ENCODE data around the gene CAPN9.
"Not testable (repeated sequence)": the region's sequence is repeated elsewhere in the genome, so short reads cannot be mapped to it uniquely, and the experiment has no call there.

CAPN9 gene

DNA sequence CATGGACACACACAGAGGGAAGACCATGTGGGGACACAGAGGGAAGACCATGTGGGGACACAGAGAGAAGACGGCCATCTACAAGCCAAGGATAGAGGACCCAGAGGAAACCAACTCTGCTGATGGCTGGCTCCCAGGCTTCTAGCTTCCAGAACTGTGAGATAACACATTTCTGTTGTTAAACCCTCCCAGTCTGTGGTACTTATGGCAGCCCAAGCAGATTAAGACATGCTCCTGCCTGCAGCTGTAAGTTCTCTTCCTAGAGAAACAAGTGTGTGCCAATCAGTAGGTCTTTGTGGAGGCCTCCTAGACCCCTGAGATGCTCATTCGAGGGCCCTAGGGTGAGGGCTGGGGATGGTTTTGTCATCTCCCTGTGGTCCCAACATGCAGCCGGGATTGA, 35.9 kb upstream of the CAPN9 start:
- no peak for DNase-seq

DNA sequence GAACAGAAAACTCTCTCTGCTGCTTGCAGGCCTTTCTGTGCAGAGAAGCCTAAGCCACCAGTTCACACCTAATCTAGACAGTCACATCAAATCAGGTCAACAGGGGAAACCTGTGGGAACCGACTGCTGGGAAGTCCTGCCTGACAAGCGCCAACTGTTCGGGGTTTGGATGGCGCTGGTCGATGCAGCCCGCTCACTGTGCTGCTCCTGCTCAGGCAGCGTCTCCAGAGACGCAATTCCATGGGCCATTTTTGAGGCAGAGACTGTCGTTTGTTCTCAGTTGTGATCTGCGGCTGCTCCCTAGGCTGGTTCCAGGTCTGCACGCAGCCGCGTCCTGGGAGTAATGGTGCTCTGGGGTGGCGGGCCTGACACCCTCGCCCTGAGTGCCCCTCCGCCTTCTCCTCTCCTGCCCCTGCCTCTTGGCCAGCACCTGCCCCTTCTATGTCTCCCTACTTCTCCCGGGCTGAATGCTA, 34.7 kb upstream of the CAPN9 start:
- no peak for DNase-seq

DNA sequence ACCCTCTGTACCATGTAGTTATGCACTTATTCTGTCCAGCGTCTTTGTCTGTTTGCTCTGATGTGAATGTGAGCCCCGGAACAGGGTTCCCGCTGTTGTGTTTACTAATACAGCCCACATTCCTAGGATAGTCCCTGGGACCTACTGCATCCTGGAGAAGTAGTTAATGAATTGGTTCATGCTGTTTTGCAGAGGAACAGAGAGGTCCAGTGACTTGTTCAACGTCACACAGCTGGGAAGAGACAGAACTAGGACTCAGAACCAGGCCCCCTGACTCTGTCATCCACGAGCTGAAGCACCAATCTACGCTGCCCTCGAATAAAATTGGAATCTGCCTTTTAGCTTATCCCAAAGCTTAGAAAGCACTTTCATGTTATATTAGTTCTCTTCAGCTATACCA, 34.0 kb upstream of the CAPN9 start:
- DNase-seq = no peak

DNA sequence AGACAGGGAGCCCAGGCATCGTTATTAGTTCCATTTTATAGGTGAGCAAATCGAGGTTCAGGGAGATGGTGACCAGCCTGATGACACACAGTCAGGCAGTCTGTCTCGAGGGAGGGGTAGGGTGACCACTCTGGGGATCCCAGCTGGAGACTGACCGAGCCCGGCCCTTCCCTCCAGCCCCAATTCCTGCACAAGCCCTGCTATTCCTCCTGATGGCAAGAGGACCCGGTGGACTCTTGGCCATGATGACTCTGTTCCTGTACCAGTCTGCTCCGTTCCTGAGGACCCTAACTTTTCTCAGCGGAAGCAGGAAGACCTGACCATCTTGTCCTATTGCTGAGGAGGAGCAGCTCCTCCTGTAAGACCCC, 33.7 kb upstream of the CAPN9 start:
- DNase-seq = no peak

DNA sequence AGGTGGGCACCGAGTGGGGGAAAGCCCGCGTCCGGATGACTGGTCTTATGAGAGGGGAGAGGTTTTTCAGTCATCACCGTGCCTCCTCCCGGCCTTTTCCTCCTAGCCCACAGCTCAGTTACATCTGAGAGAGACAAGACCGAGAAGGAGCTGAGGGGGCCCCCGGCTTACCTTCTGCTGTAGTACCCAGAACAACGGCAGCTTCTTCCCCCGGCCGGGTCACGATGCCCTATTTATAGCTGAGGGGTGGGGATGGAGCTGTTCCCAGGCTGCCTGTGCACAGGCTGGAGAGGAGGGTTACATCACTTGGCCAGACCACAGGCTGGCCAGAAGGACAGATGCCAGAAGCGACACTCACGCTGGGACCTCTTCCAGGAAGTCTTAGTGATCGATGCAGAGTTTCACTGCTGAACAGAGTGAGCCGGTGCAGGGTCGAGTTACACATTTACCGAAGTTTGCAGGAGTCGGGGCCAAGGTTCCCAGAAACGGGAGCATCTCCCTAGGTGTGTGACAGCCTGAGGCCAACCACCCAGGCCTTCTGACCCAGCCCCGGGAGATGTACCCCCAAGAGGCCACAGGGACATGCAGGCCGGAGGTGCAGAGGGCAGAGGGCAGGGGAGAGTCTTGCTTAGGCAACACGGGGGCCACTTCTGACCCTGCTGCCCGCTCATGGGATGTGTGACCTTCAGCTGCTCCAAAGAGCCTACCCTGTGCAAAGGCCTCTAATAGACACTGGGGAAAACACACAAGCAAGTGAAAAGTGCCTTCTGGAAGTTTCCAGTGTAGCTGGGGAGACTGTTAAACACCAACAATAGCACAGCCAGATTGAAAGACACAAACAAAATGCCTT, 33.0 kb upstream of the CAPN9 start, which contains the start of gene AGT:
Gene AGT, minus strand, starts transcription at position 208 of the 850 bp plus-strand sequence. CDS start 3,299 bp downstream, outside the sequence.
- no peak for DNase-seq

DNA sequence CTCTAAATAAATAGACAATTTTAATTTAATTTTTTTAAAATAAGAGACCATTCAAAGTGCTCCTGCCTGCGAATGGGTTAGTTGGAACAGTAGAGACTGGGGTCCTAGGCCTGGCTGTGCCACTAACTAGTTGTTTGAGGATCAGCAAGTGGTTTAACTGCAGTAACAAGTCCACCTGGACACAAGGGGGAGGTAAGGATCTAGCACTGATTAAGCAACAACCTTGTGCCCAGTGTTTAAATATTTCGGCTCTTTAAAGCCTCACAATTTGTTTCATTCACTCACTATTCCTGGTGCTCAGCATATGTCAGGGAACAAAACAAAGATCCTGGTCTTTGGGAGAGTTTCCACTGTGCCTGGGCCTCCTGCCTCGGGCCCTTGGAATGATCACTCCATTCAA, 31.7 kb upstream of the CAPN9 start:
- no peak for DNase-seq

DNA sequence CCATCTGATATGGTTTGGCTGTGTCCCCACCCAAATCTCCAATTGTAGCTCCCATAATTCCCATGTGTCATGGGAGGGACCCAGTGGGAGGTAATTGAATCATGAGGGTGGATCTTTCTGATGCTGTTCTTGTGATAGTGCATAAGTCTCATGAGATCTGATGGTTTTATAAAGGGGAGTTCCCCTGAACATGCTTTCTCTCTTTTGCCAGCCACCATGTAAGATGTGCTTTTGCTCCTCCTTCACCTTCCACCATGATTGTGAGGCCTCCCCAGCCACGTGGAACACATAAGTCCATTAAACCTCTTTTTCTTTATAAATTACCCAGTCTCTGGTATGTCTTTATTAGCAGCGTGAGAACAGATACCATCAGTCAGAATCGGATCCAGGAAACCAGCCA, 30.7 kb upstream of the CAPN9 start:
- DNase-seq = not testable (repeated sequence)

DNA sequence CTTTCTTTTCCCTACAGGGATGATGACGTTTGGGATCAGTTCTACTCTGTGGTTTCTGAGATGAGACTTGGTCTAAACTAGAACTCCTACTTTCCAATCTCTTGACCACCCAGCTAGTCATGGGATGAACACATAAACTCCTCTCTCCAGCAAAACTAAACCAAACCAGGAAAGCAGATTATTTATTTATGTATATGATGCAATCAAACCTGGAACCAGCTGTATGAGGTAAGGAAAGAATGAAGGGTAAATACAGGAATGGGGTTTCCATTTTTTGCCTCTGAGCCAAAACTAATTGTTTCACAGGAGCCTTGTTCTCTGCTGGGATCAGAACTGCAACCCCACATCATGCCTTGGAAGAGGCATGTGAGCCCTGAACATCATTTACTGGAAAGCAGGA, 29.9 kb upstream of the CAPN9 start:
- DNase-seq = no peak

DNA sequence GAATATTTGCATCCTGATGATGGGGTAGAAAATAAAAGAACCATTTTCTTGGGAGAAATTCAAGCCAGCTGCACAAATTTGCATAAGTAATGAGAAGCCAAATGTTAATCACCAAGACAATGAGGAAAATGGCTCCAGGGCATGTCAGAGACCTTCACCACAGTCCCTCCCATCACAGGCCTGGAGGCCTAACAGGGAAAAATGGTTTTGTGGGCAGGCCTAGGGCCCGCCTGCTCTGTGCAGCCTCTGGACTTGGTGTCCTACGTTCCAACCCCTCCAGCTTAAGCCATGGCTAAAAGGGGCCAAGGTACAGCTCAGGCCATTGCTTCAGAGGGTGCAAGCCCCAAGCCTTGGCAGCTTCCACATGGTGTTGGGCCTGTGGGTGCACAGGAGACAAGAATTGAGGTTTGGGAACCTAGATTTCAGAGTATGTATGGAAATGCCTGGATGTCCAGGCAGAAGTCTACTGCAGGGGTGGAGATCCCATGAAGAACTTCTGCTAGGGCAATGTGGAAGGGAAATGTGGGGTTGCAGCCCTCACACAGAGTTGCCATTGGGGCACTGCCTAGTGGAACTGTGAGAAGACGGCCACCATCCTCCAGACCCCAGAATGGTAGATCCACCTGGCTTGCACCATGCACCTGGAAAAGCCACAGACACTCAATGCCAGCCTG, 25.2 kb upstream of the CAPN9 start:
- not testable (repeated sequence) for DNase-seq

DNA sequence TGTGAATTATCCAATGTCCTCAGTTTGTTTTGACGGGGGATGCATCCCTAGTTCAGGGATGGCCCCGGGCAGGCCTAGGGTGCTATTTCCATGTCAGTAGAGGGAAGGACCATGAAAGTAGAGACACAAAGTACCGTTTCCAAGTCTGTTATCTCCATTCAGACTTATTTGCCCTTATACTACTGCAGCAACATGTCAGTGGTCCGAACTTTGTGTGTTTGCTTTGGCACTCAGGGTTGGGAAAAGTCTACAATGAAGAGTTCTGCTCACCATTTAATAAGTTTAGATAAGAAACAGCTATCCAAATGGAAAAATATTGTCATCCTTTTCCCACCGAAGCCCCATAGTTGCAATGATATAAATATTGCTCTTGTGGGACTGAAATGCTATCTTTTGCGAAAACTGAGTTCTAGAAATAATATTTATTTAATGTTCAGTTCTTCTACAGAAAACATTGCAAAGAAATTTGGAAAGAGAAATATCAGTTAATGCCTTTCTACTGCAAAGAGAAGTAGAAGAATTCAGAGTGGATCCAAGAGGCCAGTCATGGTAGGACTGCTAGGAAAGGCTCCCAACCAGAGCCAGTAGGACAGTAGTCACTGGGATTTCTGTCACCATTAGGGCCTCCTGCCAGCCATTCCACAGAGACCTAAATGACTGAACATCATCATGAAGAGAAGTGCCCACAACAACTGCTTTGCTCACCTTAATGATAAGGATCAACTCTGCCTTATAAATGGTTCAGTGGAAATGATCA, 21.8 kb upstream of the CAPN9 start:
- DNase-seq = no peak

DNA sequence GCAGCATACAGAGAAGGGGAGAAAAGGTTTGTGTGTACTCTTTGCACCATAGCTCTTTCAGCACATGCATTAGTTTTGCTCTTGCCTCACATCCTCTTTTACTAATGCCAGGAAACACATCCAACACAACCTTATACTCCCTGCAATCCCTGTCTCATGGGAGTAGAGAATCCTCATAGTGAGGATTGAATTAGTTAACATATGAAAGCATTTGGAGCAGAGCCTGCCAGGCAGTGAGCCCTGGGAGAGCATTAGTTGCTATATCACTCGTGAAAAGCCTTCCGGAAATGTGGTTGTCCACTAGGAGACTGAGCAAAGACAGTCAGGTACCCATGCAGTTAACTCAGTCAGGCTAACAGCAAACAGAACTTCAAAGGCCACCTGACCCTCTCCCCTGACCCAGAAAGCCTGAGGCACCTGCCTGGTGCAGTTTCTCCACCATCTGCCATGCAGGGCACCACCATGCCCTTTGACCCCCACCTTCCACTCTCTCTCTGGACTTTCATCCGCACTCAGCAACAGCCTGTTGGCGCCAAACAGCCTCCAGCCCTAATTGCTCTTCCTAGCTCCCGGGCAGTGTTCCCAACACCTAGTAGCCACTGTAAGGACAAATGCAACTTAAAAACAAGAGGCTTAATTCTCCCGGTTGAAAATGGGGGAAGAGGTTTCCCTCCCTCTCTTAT, 18.3 kb upstream of the CAPN9 start:
- no peak for DNase-seq

DNA sequence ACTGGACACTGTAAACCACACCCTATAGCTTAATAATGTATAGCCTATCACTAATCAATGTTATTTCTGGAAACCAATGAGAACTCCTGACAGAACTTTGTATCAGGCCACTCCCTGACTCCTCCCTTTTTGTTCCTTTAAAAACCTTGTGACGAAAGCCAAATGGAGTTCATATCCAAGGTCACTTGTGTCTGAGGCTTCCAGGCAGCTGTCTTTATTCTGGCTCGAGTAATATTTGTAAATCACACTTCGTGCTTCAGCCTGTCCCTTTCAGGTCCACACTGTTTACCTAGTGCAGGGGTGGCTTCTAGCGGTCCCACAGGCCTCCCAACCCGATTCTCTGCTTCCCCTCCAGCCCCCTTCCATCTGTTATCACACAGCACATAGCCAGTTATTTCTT, 16.2 kb upstream of the CAPN9 start:
- no peak for DNase-seq

DNA sequence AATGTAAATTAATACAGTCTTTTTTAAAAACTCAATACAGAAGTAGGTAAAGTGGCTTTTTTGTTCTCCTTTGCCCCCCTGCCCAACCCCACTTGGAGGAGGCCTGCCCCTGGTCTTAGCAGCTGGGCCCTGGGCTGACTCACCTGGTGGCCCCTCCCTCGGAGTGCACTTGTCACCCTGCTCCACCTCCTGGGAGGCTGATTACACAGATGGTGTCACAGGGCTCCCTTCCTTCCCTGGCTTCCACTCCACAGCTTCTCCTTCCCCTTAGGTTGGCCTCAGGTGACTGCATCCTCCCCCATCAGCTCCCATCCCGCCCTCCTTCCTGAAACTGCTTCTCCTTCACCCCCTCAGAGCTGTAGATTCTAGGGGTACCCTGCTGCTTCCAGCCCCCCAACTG, 11.7 kb upstream of the CAPN9 start:
- DNase-seq = no peak

DNA sequence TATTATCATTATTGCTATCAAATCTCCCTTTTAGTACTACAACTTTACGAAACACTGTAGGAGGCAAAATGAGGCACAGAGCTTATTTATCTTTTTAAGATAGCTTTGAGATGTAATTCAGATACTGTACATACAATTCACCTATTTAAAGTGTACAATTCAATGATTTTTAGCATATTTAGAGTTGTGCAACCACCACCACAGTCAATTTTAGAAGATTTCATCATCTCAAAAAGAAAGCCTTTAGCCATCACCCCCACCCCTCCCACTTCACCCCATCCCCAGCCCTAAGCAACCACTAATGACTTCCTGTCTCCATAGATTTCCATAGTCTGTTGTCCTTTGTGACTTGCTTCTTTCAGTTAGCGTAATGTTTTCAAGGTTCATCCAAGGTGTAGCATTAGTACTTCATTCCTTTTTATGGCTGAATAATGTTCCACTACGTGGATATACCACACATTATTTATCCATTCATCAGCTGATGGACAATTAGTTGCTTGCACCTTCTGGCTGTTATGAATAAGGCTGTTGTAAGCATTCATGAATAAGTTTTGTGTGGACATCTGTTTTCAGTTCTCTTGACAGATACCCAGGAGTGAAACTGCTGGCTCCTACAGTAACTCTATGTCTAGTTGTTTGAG, 9.4 kb upstream of the CAPN9 start:
- no peak for DNase-seq

DNA sequence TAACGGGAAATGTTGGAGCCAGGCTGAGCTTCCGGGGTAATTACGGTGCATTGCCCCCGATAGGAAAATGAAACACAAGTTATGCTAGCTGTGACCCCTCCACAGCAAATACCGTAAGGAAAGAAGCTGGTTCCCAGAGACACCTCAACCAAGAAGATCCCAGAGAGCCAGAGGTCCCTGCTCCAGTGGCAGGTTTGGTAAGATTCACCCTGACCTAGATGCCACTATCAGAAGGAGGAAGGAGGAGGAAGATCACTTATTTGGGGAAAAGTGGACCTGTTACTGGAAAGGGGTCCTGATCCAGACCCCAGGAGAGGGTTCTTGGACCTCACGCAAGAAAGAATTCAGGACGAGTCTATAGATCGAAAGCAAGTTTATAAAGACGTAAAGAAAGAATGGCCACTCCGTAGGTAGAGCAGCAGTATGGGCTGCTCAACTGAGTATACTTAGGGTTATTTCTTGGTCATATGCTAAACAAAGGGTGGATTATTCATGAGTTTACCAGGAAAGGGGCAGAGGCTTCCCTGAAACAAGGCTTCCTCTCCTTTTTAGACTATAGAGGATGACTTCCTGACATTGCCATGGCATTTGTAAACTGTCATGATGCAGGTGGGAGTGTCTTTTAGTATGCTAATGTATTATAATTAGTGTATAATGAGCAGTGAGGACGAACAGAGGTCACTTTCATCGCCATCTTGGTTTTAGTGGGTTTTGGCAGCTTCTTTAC, 7.5 kb upstream of the CAPN9 start:
- DNase-seq = no peak

DNA sequence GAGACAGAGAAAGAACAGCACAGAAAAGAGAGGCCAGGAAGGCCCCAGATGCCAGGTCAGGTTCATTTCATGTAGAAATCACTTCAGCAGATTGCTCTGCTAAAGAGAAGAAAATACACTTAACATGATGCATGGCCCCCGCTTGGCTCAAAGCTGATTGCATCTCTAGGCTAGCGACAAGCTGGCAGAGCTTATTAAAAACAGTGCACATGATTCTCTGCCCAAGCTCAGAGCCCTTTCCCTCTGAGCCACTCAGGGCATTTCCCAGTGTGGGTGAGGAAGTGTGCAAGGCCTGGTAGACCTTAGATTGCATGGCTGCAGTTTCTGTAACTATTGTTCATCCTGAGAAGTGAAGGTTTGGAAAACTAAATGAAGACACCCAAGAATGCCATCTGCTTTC, 3.3 kb upstream of the CAPN9 start:
- no peak for DNase-seq

DNA sequence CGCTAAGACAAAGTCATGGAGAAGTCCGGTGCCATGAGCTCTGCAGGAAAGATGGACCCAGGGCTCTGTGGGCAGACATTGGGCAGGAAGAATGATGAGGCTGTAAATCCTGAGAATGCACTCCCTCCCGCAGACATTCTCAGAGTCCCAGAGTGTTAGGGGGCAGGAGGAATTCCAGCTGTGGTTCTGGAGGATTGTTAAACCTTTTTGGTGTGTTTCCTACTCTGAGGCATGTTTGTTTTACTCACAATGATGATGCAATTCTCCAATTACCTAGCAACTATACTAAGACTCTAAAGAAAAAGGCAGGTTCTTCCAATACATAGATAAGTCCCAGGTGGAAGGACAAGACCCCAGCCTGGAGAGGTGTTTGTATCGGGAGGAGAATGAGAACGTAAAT, 2.8 kb upstream of the CAPN9 start:
- no peak for DNase-seq

DNA sequence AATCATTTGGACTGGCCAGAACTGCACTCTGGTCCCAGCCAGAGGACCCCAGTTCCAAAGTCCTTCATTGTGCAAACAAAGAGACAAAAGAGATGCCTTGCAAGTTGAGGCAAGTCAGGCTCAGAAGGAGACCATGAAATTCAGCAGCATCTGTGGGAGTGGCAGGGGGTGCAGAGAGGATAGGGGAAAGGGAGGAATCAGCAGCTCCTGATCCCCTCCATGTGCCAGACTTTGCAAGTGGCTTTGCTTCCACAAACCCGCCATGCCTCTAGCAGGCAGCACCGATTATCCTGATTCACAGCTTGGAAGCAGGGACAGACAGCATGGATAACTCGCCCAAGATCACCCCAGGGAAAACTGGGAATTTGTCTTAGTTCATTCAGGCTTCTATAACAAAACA, 2.1 kb upstream of the CAPN9 start:
- no peak for DNase-seq

DNA sequence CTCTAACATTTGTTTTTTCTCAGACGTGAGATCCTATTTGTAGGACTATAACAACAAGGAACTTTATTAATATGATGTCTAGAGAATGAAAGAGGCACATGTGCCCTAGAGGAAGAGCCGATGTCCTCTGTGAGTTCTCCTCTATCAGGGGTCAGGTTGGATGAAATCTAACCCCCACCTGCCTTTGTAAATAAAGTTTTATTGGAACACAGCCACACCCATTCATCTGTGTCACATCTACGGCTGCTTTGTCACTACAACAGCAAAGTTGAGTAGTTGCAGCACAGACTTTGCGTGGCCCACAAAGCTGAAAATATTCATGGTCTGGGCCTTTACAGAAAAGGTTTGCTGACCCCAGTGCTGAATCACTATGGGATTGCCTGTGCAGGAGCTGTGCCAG, 571 bp upstream of the CAPN9 start:
- no peak for DNase-seq

DNA sequence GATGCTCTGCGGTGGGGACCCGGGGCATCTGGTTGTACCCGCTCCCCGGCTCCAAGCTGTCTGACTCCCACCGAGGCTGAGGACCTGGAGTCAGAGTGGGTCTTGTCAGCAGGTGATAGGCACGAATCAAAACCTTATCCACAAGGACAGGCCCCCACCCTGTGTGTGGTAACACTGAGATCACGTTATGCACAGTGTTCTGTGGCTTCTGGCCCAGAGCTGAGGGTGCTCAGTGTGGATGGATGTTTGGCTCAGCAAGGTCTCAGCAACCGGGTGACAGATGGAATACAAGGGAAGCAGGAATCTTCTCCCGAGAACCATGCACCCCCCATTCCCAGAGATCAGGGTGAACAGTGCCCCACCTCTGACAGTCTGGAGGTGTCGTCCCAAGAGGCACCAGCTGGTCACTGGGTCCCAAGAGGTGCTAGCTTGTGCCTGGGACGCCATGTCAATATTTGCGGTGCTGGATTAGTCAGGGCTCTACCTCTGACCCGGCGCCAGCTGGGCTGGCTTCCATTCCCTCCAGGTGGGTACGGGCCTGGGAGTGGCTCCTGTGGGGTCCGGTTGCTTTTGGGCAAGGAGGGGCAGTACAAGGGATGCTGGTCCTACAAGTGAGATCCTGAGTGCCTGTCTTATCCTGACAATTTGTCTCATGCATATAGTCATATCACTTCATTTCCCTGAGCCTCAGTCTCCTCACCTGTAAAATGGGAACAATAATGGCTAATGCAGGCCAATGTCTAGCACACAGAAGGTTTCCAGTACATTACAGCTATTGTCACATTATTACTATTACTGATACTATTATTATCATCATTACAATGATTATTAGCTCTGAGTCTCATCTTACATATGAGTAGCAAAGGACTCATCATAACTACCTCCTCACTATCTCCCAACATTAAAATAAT, 957 bp downstream of the CAPN9 start:
- no peak for DNase-seq

DNA sequence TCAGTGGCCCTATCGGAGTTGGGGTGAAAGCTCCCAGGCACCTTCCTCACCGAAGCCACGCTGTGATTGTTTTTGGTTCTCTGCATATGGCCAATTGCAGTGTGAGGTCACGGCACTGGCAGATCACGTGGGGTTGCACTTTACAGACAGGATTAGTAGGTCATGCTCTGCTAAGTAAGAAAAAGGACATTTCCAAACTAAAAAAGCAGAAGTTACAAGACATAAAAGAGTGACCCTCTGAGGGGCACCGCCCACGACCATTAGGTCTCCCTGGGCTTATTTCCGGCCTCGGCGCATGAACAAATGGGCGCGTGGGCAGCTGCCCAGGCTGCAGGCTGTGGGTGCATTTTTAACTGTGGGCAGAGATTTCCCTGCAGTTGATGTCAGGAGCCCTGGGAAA, 2.0 kb downstream of the CAPN9 start:
- no peak for DNase-seq
